Measurements from ENCODE around the gene CD151.

DNA sequence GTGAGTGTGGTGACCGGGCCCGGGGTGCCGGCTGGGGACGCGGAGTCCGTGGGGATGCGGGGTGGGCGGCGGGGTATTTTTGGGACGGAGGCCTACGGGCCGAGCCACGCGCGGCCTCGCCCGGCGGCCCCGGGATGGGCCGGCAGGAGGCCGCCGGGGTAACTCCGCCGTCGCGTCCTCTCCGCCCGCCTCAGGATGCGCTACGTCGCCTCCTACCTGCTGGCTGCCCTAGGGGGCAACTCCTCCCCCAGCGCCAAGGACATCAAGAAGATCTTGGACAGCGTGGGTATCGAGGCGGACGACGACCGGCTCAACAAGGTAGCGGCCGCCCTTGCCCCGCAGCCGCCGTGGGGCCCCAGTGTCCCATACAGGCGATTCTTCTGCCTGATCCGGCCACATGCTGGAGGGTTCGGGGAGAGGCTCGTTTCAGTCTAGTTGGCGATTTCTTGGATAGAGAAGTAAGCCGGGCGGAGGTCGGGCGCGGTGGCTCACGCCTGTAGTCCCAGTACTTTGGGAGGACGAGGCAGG lies 22.6 kb upstream of the CD151 start:
- TF ChIP-seq, protein P1, sequence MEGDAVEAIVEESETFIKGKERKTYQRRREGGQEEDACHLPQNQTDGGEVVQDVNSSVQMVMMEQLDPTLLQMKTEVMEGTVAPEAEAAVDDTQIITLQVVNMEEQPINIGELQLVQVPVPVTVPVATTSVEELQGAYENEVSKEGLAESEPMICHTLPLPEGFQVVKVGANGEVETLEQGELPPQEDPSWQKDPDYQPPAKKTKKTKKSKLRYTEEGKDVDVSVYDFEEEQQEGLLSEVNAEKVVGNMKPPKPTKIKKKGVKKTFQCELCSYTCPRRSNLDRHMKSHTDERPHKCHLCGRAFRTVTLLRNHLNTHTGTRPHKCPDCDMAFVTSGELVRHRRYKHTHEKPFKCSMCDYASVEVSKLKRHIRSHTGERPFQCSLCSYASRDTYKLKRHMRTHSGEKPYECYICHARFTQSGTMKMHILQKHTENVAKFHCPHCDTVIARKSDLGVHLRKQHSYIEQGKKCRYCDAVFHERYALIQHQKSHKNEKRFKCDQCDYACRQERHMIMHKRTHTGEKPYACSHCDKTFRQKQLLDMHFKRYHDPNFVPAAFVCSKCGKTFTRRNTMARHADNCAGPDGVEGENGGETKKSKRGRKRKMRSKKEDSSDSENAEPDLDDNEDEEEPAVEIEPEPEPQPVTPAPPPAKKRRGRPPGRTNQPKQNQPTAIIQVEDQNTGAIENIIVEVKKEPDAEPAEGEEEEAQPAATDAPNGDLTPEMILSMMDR (optimal IDR thresholded peaks at IDR 0.05 in 1 of 3, IDR thresholded peaks at IDR 0.05 in 1 of 3, conservative IDR thresholded peaks at IDR 0.05 in 1 of 3; ENCODE audit: extremely low read depth in 1 of 3, insufficient read depth in 2 of 3, low read length in 3 of 3): no peak
- no peak for TF ChIP-seq EZH2 (IDR thresholded peaks at IDR 0.05; ENCODE audit: low read length)
